ENCODE measurements around the gene PLCB1. TPM values are rescaled to one million over a fixed set of nuclear protein-coding genes. Genes with fewer than 3 reads are reported as not detected.

PLCB1 gene
- polyA plus RNA-seq, 4 donors = 1.8 to 5.4 (median 2.0) TPM

- Histone ChIP-seq H3K27me3 (ENCODE audit: control insufficient read depth in 3 of 3, insufficient read depth in 3 of 3, low read length in 3 of 3) (no peaks in the 10 kb centered on the region), H3K9me3 (ENCODE audit: control insufficient read depth in 2 of 2, insufficient read depth in 1 of 2, low read depth in 1 of 2, low read length in 1 of 2) (no peaks in the 10 kb centered on the region), H3K36me3 (ENCODE audit: control insufficient read depth in 3 of 3, insufficient read depth in 2 of 3, low read depth in 1 of 3, low read length in 3 of 3) (no peaks in the 10 kb centered on the region), H3K4me3 (ENCODE audit: low read depth in 1 of 3, low read length in 3 of 3) (no peak overlapping the region), H3K27ac (ENCODE audit: low read depth in 1 of 3, low read length in 2 of 3) (no peak overlapping the region), H3K4me1 (ENCODE audit: control insufficient read depth in 3 of 3, insufficient read depth in 2 of 3, low read depth in 1 of 3, low read length in 2 of 3) (peaks cover 0 to 2% (median 0%) of the 10 kb centered on the region in 3 donors)
- 90 to 94% (median 93%) methylated on average over 6 of the region's 6 CpGs for WGBS, 3 donors
- DNase-seq = no peak
- FAIRE-seq = peak; percentile 47
Measured at GRCh38 chr20:8398263-8399051, 266.4 kb downstream of the PLCB1 start.

- FAIRE-seq (no peak), DNase-seq (peak in 1 of 2 donors; percentile 20)
- H3K27ac ChIP-seq (ENCODE audit: low read depth in 1 of 3, low read length in 2 of 3) = no peak overlapping the region
- peaks cover 0 to 2% (median 0%) of the 10 kb centered on the region in 3 donors for H3K4me1 ChIP-seq (ENCODE audit: control insufficient read depth in 3 of 3, insufficient read depth in 2 of 3, low read depth in 1 of 3, low read length in 2 of 3)
- no peaks in the 10 kb centered on the region for H3K27me3 ChIP-seq (ENCODE audit: control insufficient read depth in 3 of 3, insufficient read depth in 3 of 3, low read length in 3 of 3)
- no peaks in the 10 kb centered on the region for H3K9me3 ChIP-seq (ENCODE audit: control insufficient read depth in 2 of 2, insufficient read depth in 1 of 2, low read depth in 1 of 2, low read length in 1 of 2)
- H3K4me3 ChIP-seq (ENCODE audit: low read depth in 1 of 3, low read length in 3 of 3) = no peak overlapping the region
- no peaks in the 10 kb centered on the region for H3K36me3 ChIP-seq (ENCODE audit: control insufficient read depth in 3 of 3, insufficient read depth in 2 of 3, low read depth in 1 of 3, low read length in 3 of 3)
Measured at GRCh38 chr20:8399947-8400346, 267.9 kb downstream of the PLCB1 start.

- no peak overlapping the region for H3K4me3 ChIP-seq (ENCODE audit: low read depth in 1 of 3, low read length in 3 of 3)
- DNase-seq (no peak), FAIRE-seq (no peak)
- H3K27ac ChIP-seq (ENCODE audit: low read depth in 1 of 3, low read length in 2 of 3) = no peak overlapping the region
- no peaks in the 10 kb centered on the region for H3K36me3 ChIP-seq (ENCODE audit: control insufficient read depth in 3 of 3, insufficient read depth in 2 of 3, low read depth in 1 of 3, low read length in 3 of 3)
- peaks cover 0 to 2% (median 0%) of the 10 kb centered on the region in 3 donors for H3K4me1 ChIP-seq (ENCODE audit: control insufficient read depth in 3 of 3, insufficient read depth in 2 of 3, low read depth in 1 of 3, low read length in 2 of 3)
- H3K27me3 ChIP-seq (ENCODE audit: control insufficient read depth in 3 of 3, insufficient read depth in 3 of 3, low read length in 3 of 3) = no peaks in the 10 kb centered on the region
- H3K9me3 ChIP-seq (ENCODE audit: control insufficient read depth in 2 of 2, insufficient read depth in 1 of 2, low read depth in 1 of 2, low read length in 1 of 2) = no peaks in the 10 kb centered on the region
- WGBS, 3 donors = 49 to 85% (median 65%) methylated on average over 3 of the region's 3 CpGs
Measured at GRCh38 chr20:8400486-8400885, 268.4 kb downstream of the PLCB1 start.

GRCh38 chr20:8401556-8401955 is 269.5 kb downstream of the PLCB1 start:
- Histone ChIP-seq H3K4me3 (ENCODE audit: low read depth in 1 of 3, low read length in 3 of 3) (no peak overlapping the region), H3K27ac (ENCODE audit: low read depth in 1 of 3, low read length in 2 of 3) (no peak overlapping the region), H3K36me3 (ENCODE audit: control insufficient read depth in 3 of 3, insufficient read depth in 2 of 3, low read depth in 1 of 3, low read length in 3 of 3) (no peaks in the 10 kb centered on the region), H3K4me1 (ENCODE audit: control insufficient read depth in 3 of 3, insufficient read depth in 2 of 3, low read depth in 1 of 3, low read length in 2 of 3) (peaks cover 0 to 2% (median 0%) of the 10 kb centered on the region in 3 donors), H3K9me3 (ENCODE audit: control insufficient read depth in 2 of 2, insufficient read depth in 1 of 2, low read depth in 1 of 2, low read length in 1 of 2) (no peaks in the 10 kb centered on the region), H3K27me3 (ENCODE audit: control insufficient read depth in 3 of 3, insufficient read depth in 3 of 3, low read length in 3 of 3) (no peaks in the 10 kb centered on the region)
- no peak for DNase-seq
- no peak for FAIRE-seq

GRCh38 chr20:8402798-8403197 is 270.7 kb downstream of the PLCB1 start:
- H3K4me3 ChIP-seq (ENCODE audit: low read depth in 1 of 3, low read length in 3 of 3) = no peak overlapping the region
- DNase-seq (no peak), FAIRE-seq (no peak)
- H3K27me3 ChIP-seq (ENCODE audit: control insufficient read depth in 3 of 3, insufficient read depth in 3 of 3, low read length in 3 of 3) = no peaks in the 10 kb centered on the region
- no peak overlapping the region for H3K27ac ChIP-seq (ENCODE audit: low read depth in 1 of 3, low read length in 2 of 3)
- H3K4me1 ChIP-seq (ENCODE audit: control insufficient read depth in 3 of 3, insufficient read depth in 2 of 3, low read depth in 1 of 3, low read length in 2 of 3) = peaks cover 0 to 2% (median 0%) of the 10 kb centered on the region in 3 donors
- H3K9me3 ChIP-seq (ENCODE audit: control insufficient read depth in 2 of 2, insufficient read depth in 1 of 2, low read depth in 1 of 2, low read length in 1 of 2) = no peaks in the 10 kb centered on the region
- no peaks in the 10 kb centered on the region for H3K36me3 ChIP-seq (ENCODE audit: control insufficient read depth in 3 of 3, insufficient read depth in 2 of 3, low read depth in 1 of 3, low read length in 3 of 3)
- WGBS, 3 donors = 91 to 100% (median 100%) methylated on average over 1 of the region's 1 CpG

GRCh38 chr20:8404912-8405635 is 273.0 kb downstream of the PLCB1 start:
- 78 to 97% (median 82%) methylated on average over 6 of the region's 6 CpGs for WGBS, 3 donors
- no peak overlapping the region for H3K27ac ChIP-seq (ENCODE audit: low read depth in 1 of 3, low read length in 2 of 3)
- FAIRE-seq (no peak), DNase-seq (no peak)
- no peaks in the 10 kb centered on the region for H3K9me3 ChIP-seq (ENCODE audit: control insufficient read depth in 2 of 2, insufficient read depth in 1 of 2, low read depth in 1 of 2, low read length in 1 of 2)
- H3K4me1 ChIP-seq (ENCODE audit: control insufficient read depth in 3 of 3, insufficient read depth in 2 of 3, low read depth in 1 of 3, low read length in 2 of 3) = peaks cover 0 to 1% (median 0%) of the 10 kb centered on the region in 3 donors
- H3K4me3 ChIP-seq (ENCODE audit: low read depth in 1 of 3, low read length in 3 of 3) = no peak overlapping the region
- H3K36me3 ChIP-seq (ENCODE audit: control insufficient read depth in 3 of 3, insufficient read depth in 2 of 3, low read depth in 1 of 3, low read length in 3 of 3) = no peaks in the 10 kb centered on the region
- H3K27me3 ChIP-seq (ENCODE audit: control insufficient read depth in 3 of 3, insufficient read depth in 3 of 3, low read length in 3 of 3) = no peaks in the 10 kb centered on the region

- 76 to 84% (median 77%) methylated on average over 1 of the region's 1 CpG for WGBS, 3 donors
- no peak overlapping the region for H3K4me3 ChIP-seq (ENCODE audit: low read depth in 1 of 3, low read length in 3 of 3)
- H3K4me1 ChIP-seq (ENCODE audit: control insufficient read depth in 3 of 3, insufficient read depth in 2 of 3, low read depth in 1 of 3, low read length in 2 of 3) = no peaks in the 10 kb centered on the region
- no peak for DNase-seq
- H3K36me3 ChIP-seq (ENCODE audit: control insufficient read depth in 3 of 3, insufficient read depth in 2 of 3, low read depth in 1 of 3, low read length in 3 of 3) = no peaks in the 10 kb centered on the region
- H3K27me3 ChIP-seq (ENCODE audit: control insufficient read depth in 3 of 3, insufficient read depth in 3 of 3, low read length in 3 of 3) = no peaks in the 10 kb centered on the region
- H3K9me3 ChIP-seq (ENCODE audit: control insufficient read depth in 2 of 2, insufficient read depth in 1 of 2, low read depth in 1 of 2, low read length in 1 of 2) = no peaks in the 10 kb centered on the region
- no peak overlapping the region for H3K27ac ChIP-seq (ENCODE audit: low read depth in 1 of 3, low read length in 2 of 3)
- FAIRE-seq = no peak
Measured at GRCh38 chr20:8406391-8406790, 274.3 kb downstream of the PLCB1 start.

- Histone ChIP-seq H3K27me3 (ENCODE audit: control insufficient read depth in 3 of 3, insufficient read depth in 3 of 3, low read length in 3 of 3) (no peaks in the 10 kb centered on the region), H3K4me3 (ENCODE audit: low read depth in 1 of 3, low read length in 3 of 3) (no peak overlapping the region), H3K27ac (ENCODE audit: low read depth in 1 of 3, low read length in 2 of 3) (no peak overlapping the region), H3K9me3 (ENCODE audit: control insufficient read depth in 2 of 2, insufficient read depth in 1 of 2, low read depth in 1 of 2, low read length in 1 of 2) (no peaks in the 10 kb centered on the region), H3K36me3 (ENCODE audit: control insufficient read depth in 3 of 3, insufficient read depth in 2 of 3, low read depth in 1 of 3, low read length in 3 of 3) (no peaks in the 10 kb centered on the region), H3K4me1 (ENCODE audit: control insufficient read depth in 3 of 3, insufficient read depth in 2 of 3, low read depth in 1 of 3, low read length in 2 of 3) (no peaks in the 10 kb centered on the region)
- WGBS, 3 donors = 69 to 75% (median 72%) methylated on average over 4 of the region's 4 CpGs
- DNase-seq = no peak
- no peak for FAIRE-seq
Measured at GRCh38 chr20:8408587-8409307, 276.7 kb downstream of the PLCB1 start.
